HG03159 (cell line): Measurements from ENCODE around the gene MTMR4.
"Not testable (repeated sequence)": the region's sequence is repeated elsewhere in the genome, so short reads cannot be mapped to it uniquely, and the experiment has no call there.

Experiments
- ATAC-seq: cut with Tn5 transposase; IDR thresholded peaks from one replicate; pipeline ENCODE4 v1.9.1; 2021; ENCODE audit warnings: mild to moderate bottlenecking, moderate library complexity; ENCODE audit not compliant: unreplicated experiment

MTMR4 gene

GRCh38 chr17:58513965-58514769 is at the start of gene MTMR4:
Gene MTMR4, minus strand, starts transcription at chr17:58514638. Its CDS starts 231 bp downstream, at chr17:58514407.
- ATAC-seq = no peak

- ATAC-seq = no peak
Observed at GRCh38 chr17:58560511-58560910, 46.1 kb upstream of the MTMR4 start.

GRCh38 chr17:58557981-58558380 is 43.5 kb upstream of the MTMR4 start:
- no peak for ATAC-seq

GRCh38 chr17:58556833-58557250 is 42.4 kb upstream of the MTMR4 start:
- ATAC-seq = no peak

GRCh38 chr17:58555109-58555508 is 40.7 kb upstream of the MTMR4 start:
- ATAC-seq = not testable (repeated sequence)

- no peak for ATAC-seq
Observed at GRCh38 chr17:58541249-58541648, 26.8 kb upstream of the MTMR4 start.

- ATAC-seq = no peak
Observed at GRCh38 chr17:58539698-58540097, 25.3 kb upstream of the MTMR4 start.

- ATAC-seq = no peak
Observed at GRCh38 chr17:58538811-58539409, 24.5 kb upstream of the MTMR4 start.

- ATAC-seq = no peak
Observed at GRCh38 chr17:58537266-58537665, 22.8 kb upstream of the MTMR4 start.

GRCh38 chr17:58536542-58536941 is 22.1 kb upstream of the MTMR4 start:
- no peak for ATAC-seq

GRCh38 chr17:58535431-58535830 is 21.0 kb upstream of the MTMR4 start:
- no peak for ATAC-seq

- no peak for ATAC-seq
Observed at GRCh38 chr17:58534901-58535421, 20.5 kb upstream of the MTMR4 start.

GRCh38 chr17:58534331-58534730 is 19.9 kb upstream of the MTMR4 start:
- ATAC-seq = no peak

GRCh38 chr17:58533616-58534188 is 19.3 kb upstream of the MTMR4 start:
- no peak for ATAC-seq

- ATAC-seq = no peak
Observed at GRCh38 chr17:58532555-58532951, 18.1 kb upstream of the MTMR4 start.

- ATAC-seq = no peak
Observed at GRCh38 chr17:58531661-58532554, 17.5 kb upstream of the MTMR4 start.

GRCh38 chr17:58531122-58531521 is 16.7 kb upstream of the MTMR4 start:
- no peak for ATAC-seq

GRCh38 chr17:58530655-58531054 is 16.2 kb upstream of the MTMR4 start:
- no peak for ATAC-seq

- ATAC-seq = no peak
Observed at GRCh38 chr17:58529275-58529674, 14.8 kb upstream of the MTMR4 start.

- ATAC-seq = no peak
Observed at GRCh38 chr17:58528443-58528842, 14.0 kb upstream of the MTMR4 start.

- ATAC-seq = no peak
Observed at GRCh38 chr17:58527949-58528348, 13.5 kb upstream of the MTMR4 start.
